Endothelial cell of umbilical vein (primary cell): ENCODE data around the gene PARP8. TPM values are rescaled to one million over a fixed set of nuclear protein-coding genes. Genes with fewer than 3 reads are reported as not detected.

Source experiments
- BruUV-seq: library from RNA; stranded (reverse); fragments of 400-500 nt; replicated peaks from 2 replicates; lab custom pipeline; 2021; lab: Mats Ljungman, UMichigan
- CTCF ChIA-PET: fragments of 300-600, 350-600 bp; sonication (Branson Sonifier 250); formaldehyde crosslinking; loops from one replicate; lab custom pipeline; 2021; ENCODE audit warnings: antibody characterized with exemption, inconsistent platforms; lab: Charles Lee
- POLR2A ChIA-PET: fragments of 300-600, 350-600 bp; sonication (Branson Sonifier 250); formaldehyde crosslinking; loops from one replicate; lab custom pipeline; 2021; ENCODE audit warnings: antibody characterized with exemption, inconsistent platforms; lab: Charles Lee
- DNase-seq: peaks from one replicate; pipeline ENCODE4 v3.0.0-alpha.2; 2011; ENCODE audit warnings: low read depth, low spot score
- FAIRE-seq: peaks from 2 replicates; lab custom pipeline; 2011; peaks lifted over from hg19 to GRCh38; lab: Jason Lieb, UNC
- H2AFZ ChIP-seq: 2 replicates; pipeline ENCODE4 v1.6.0; 2012; ENCODE audit warnings: low read depth, low read length, control low read depth, inconsistent platforms
- H3K27ac ChIP-seq: 2 replicates; pipeline ENCODE4 v1.5.1; 2011; ENCODE audit warnings: low read depth, mild to moderate bottlenecking, control low read depth, low read length, moderate library complexity; ENCODE audit not compliant: insufficient read depth
- H3K27me3 ChIP-seq, 2 experiments: 2 replicates each; pipeline versions ENCODE4 v1.6.0 to v1.6.1; 2011; ENCODE audit warnings: low read length in 2 of 2, mixed read lengths in 1 of 2; ENCODE audit not compliant: control insufficient read depth in 2 of 2, insufficient read depth in 2 of 2
- H3K36me3 ChIP-seq, 2 experiments: 2 replicates in 1 of 2; 3 replicates in 1 of 2; pipeline ENCODE4 v1.5.1; 2011; ENCODE audit warnings: low read length in 2 of 2, mild to moderate bottlenecking in 1 of 2, moderate library complexity in 1 of 2; ENCODE audit not compliant: control insufficient read depth in 2 of 2, insufficient read depth in 2 of 2; ENCODE audit errors: extremely low read depth in 1 of 2
- H3K4me1 ChIP-seq: 3 replicates; pipeline ENCODE4 v1.5.1; 2011; ENCODE audit warnings: mild to moderate bottlenecking, low read length; ENCODE audit not compliant: control insufficient read depth, insufficient read depth; ENCODE audit errors: extremely low read depth
- H3K4me2 ChIP-seq: 2 replicates; pipeline ENCODE4 v1.6.1; 2011; ENCODE audit warnings: low read length, control low read depth, mixed read lengths; ENCODE audit not compliant: insufficient read depth
- H3K4me3 ChIP-seq, 3 experiments: fragments of 200-600 bp in 1 of 3; sonication (generic), shearing (Covaris generic) in 1 of 3; replicated peaks in 1 of 3; 2 replicates each; pipeline ENCODE4 v1.5.1; 2011 to 2016; ENCODE audit warnings: control low read depth in 3 of 3, low read length in 3 of 3, mild to moderate bottlenecking in 2 of 3, inconsistent platforms in 1 of 3, low read depth in 1 of 3, moderate library complexity in 1 of 3; ENCODE audit not compliant: insufficient read depth in 1 of 3
- H3K79me2 ChIP-seq: 2 replicates; pipeline ENCODE4 v1.6.0; 2012; ENCODE audit warnings: low read length, inconsistent platforms; ENCODE audit not compliant: control insufficient read depth, insufficient read depth
- H3K9ac ChIP-seq: replicated peaks from 2 replicates; pipeline ENCODE3; 2011; ENCODE audit warnings: low read length, control low read depth; ENCODE audit not compliant: insufficient read depth; ENCODE audit errors: extremely low read depth
- H3K9me1 ChIP-seq: replicated peaks from 3 replicates; pipeline ENCODE4 v1.6.0; 2011; ENCODE audit warnings: mild to moderate bottlenecking, low read length; ENCODE audit not compliant: control insufficient read depth, insufficient read depth; ENCODE audit errors: extremely low read depth
- H3K9me3 ChIP-seq: replicated peaks from 2 replicates; pipeline ENCODE4 v1.5.1; 2012; ENCODE audit warnings: low read length, inconsistent platforms; ENCODE audit not compliant: control insufficient read depth, insufficient read depth
- H4K20me1 ChIP-seq: replicated peaks from 2 replicates; pipeline ENCODE3; 2011; ENCODE audit warnings: mild to moderate bottlenecking, low read length; ENCODE audit not compliant: control insufficient read depth, insufficient read depth; ENCODE audit errors: extremely low read depth
- CTCF ChIP-seq, 2 donors: IDR thresholded peaks; 1 replicate in 1 of 2; 2 replicates in 1 of 2; pipeline ENCODE4 v1.5.1; 2011; ENCODE audit warnings: low read length in 2 of 2, mild to moderate bottlenecking in 2 of 2, moderate library complexity in 2 of 2, control low read depth in 1 of 2, inconsistent platforms in 1 of 2, low read depth in 1 of 2; ENCODE audit not compliant: insufficient read depth in 1 of 2; ENCODE audit errors: extremely low read depth in 1 of 2
- EZH2 ChIP-seq: IDR thresholded peaks from 2 replicates; pipeline ENCODE4 v1.6.1; 2012; ENCODE audit warnings: borderline replicate concordance, low read depth, mild to moderate bottlenecking, moderate library complexity, low read length, inconsistent platforms; ENCODE audit not compliant: severe bottlenecking
- FOS ChIP-seq: IDR thresholded peaks from 2 replicates; pipeline ENCODE4 v1.6.1; 2011; ENCODE audit warnings: mild to moderate bottlenecking, low read length, moderate library complexity, borderline replicate concordance; ENCODE audit not compliant: insufficient read depth
- GATA2 ChIP-seq: IDR thresholded peaks from 2 replicates; pipeline ENCODE4 v1.7.0; 2011; ENCODE audit warnings: low read depth, mild to moderate bottlenecking, moderate library complexity, mixed read lengths, low read length; ENCODE audit not compliant: insufficient read length, insufficient read depth
- JUN ChIP-seq: IDR thresholded peaks from 2 replicates; pipeline ENCODE4 v1.6.1; 2011; ENCODE audit warnings: borderline replicate concordance, low read depth; ENCODE audit not compliant: insufficient read length, insufficient read depth
- MYC ChIP-seq: IDR thresholded peaks from one replicate; pipeline ENCODE4 v1.6.1; 2011; ENCODE audit warnings: mild to moderate bottlenecking, low read depth, low read length
- POLR2A ChIP-seq: IDR thresholded peaks from 2 replicates; pipeline ENCODE4 v1.6.1; 2012; ENCODE audit warnings: low read depth, mild to moderate bottlenecking, control low read depth, low read length
- POLR2AphosphoS5 ChIP-seq: IDR thresholded peaks from 2 replicates; pipeline ENCODE4 v1.6.1; 2012; ENCODE audit warnings: low read depth, mild to moderate bottlenecking, control low read depth, low read length, moderate library complexity; ENCODE audit not compliant: insufficient read depth
- dilution Hi-C: fragments of 300-500 bp; cut with MboI; formaldehyde crosslinking; loops from one replicate; pipeline ENCODE4 v1.15.0; 2019; ENCODE audit warnings: low sequenced_read_pairs; ENCODE audit not compliant: extremely low pct_ligation_motif_present
- intact Hi-C: fragments of 100-400 bp; cut with micrococcal nuclease; formaldehyde crosslinking; loops from one replicate; pipeline ENCODE4 v1.10.0; 2022
- polyA plus RNA-seq, 4 experiments: library from polyadenylated mRNA; depleted of rRNA in 3 of 4; stranded (reverse) in 3 of 4; unstranded in 1 of 4; fragments of >200 nt; gene quantifications; 2 replicates each; pipeline versions ENCODE4 v1.2.1 to v1.2.3, GENCODE V29; 2011 to 2012; ENCODE audit warnings: missing spikeins in 1 of 4
- total RNA-seq: library from RNA; stranded (reverse); gene quantifications from 2 replicates; pipeline ENCODE4 v1.2.3, GENCODE V29; 2021
- TF ChIP-seq, protein P1 (sequence below): IDR thresholded peaks from 2 replicates; pipeline ENCODE4 v1.6.1; 2011; ENCODE audit not compliant: insufficient read depth, insufficient read length

The PARP8 gene
- total and polyA plus RNA-seq, 2 donors (not counting 3 experiments of a cell fraction or from before 2014, with no cell fraction given) = 0.03 to 0.60 TPM

DNA sequence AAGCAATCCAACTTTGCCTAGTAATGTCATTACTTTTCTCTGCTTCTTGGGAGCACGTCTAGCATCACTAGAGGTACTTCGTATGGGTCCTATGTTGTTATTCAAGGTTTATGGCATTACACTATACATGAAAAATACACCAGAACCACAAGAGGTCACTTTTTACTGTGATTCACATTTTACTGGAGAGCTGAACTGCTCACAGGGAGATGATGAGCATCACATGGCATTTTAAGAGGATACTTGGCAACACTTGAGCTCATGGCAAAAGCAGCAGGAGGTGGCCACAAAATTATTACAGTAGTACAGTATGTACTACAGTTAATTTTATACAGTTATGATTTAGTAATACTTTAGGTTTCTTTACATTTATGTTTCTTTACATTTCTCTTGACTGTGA is 223.4 kb downstream of the PARP8 start:
- BruUV-seq = no TSS peak
- no peak overlapping the region for H2AFZ ChIP-seq
- no peak overlapping the region for H3K27ac ChIP-seq
- DNase-seq (no peak), FAIRE-seq (no peak)
- no peaks in the 10 kb centered on the region for H4K20me1 ChIP-seq
- H3K4me3 ChIP-seq = no peak overlapping the region
- no peak overlapping the region for H3K9ac ChIP-seq
- H3K79me2 ChIP-seq = no peaks in the 10 kb centered on the region
- no peak overlapping the region for H3K4me2 ChIP-seq
- CTCF ChIA-PET = no interaction called here
- peaks cover 2% of the 10 kb centered on the region for H3K9me3 ChIP-seq
- H3K27me3 ChIP-seq = no peaks in the 10 kb centered on the region
- TF ChIP-seq, protein P1, sequence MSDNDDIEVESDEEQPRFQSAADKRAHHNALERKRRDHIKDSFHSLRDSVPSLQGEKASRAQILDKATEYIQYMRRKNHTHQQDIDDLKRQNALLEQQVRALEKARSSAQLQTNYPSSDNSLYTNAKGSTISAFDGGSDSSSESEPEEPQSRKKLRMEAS = no peak
- TF ChIP-seq EZH2 (no peak), FOS (no peak), MYC (no peak), POLR2AphosphoS5 (no peak), GATA2 (no peak), CTCF (IDR thresholded peaks at IDR 0.05; ENCODE audit: extremely low read depth in 1 of 2, insufficient read depth in 1 of 2, low read depth in 1 of 2, low read length in 2 of 2) (no peak), JUN (no peak), POLR2A (no peak)
- H3K4me1 ChIP-seq = no peaks in the 10 kb centered on the region
- dilution Hi-C loops = no loop called here
- no peaks in the 10 kb centered on the region for H3K9me1 ChIP-seq
- intact Hi-C loops = no loop called here
- POLR2A ChIA-PET = no interaction called here
- H3K36me3 ChIP-seq = no peaks in the 10 kb centered on the region

Other genes starting within 250 kb of the PARP8 start
- gene EMB, start 225.3 kb upstream of the PARP8 start, total RNA-seq = not detected in 2 replicates
- not detected in 2 replicates for gene EMB, start 225.3 kb upstream of the PARP8 start, polyA plus RNA-seq